MM.1S (cell line): ENCODE measurements around the gene KCNQ5.

Source experiments
- DNase-seq: peaks from one replicate; pipeline ENCODE4 v3.0.0-alpha.2; 2015
- H2AFZ ChIP-seq: fragments of 300-600 bp; sonication (generic); 2 replicates; pipeline ENCODE4 v1.6.0; 2016; ENCODE audit warnings: antibody characterized with exemption, low read length
- H3F3A ChIP-seq: fragments of 300-600 bp; sonication (generic); 2 replicates; pipeline ENCODE4 v1.6.1; 2016; ENCODE audit warnings: mild to moderate bottlenecking, antibody characterized with exemption, low read length, moderate library complexity, mixed read lengths; ENCODE audit not compliant: insufficient read depth
- H3K27ac ChIP-seq: fragments of 300-600 bp; sonication (generic); 2 replicates; pipeline ENCODE4 v1.5.1; 2016; ENCODE audit warnings: mild to moderate bottlenecking, low read length
- H3K27me3 ChIP-seq: fragments of 300-600 bp; sonication (generic); replicated peaks from 2 replicates; pipeline ENCODE4 v1.6.0; 2016; ENCODE audit warnings: low read length; ENCODE audit not compliant: insufficient read depth
- H3K36me3 ChIP-seq: fragments of 300-600 bp; sonication (generic); replicated peaks from 2 replicates; pipeline ENCODE4 v1.6.1; 2016; ENCODE audit warnings: mild to moderate bottlenecking, low read length, mixed read lengths; ENCODE audit not compliant: insufficient read depth
- H3K4me1 ChIP-seq: fragments of 300-600 bp; sonication (generic); 2 replicates; pipeline ENCODE4 v1.6.1; 2016; ENCODE audit warnings: low read length, mixed read lengths
- H3K4me2 ChIP-seq: fragments of 300-600 bp; sonication (generic); 2 replicates; pipeline ENCODE4 v1.6.0; 2016; ENCODE audit warnings: low read depth, low read length
- H3K4me3 ChIP-seq: fragments of 300-600 bp; sonication (generic); 2 replicates; pipeline ENCODE4 v1.5.1; 2016; ENCODE audit warnings: low read length, mixed read lengths
- H3K79me2 ChIP-seq: fragments of 300-600 bp; sonication (generic); 2 replicates; pipeline ENCODE4 v1.6.1; 2016; ENCODE audit warnings: mixed run types, low read length, mixed read lengths
- H3K9ac ChIP-seq: fragments of 300-600 bp; sonication (generic); 2 replicates; pipeline ENCODE4 v1.6.1; 2016; ENCODE audit warnings: low read length, mixed read lengths
- H3K9me2 ChIP-seq: fragments of 300-600 bp; sonication (generic); replicated peaks from 2 replicates; pipeline ENCODE4 v1.6.1; 2016; ENCODE audit warnings: mild to moderate bottlenecking, low read length, mixed read lengths; ENCODE audit not compliant: insufficient read depth
- H3K9me3 ChIP-seq: fragments of 300-600 bp; sonication (generic); replicated peaks from 2 replicates; pipeline ENCODE4 v1.6.1; 2016; ENCODE audit warnings: mild to moderate bottlenecking, low read length, mixed read lengths; ENCODE audit not compliant: insufficient read depth
- H4K20me1 ChIP-seq: fragments of 300-600 bp; sonication (generic); 2 replicates; pipeline ENCODE4 v1.6.1; 2016; ENCODE audit warnings: mild to moderate bottlenecking, low read length, moderate library complexity, mixed read lengths; ENCODE audit not compliant: insufficient read depth
- CTCF ChIP-seq: fragments of 300-600 bp; sonication (generic); IDR thresholded peaks from 2 replicates; pipeline ENCODE4 v1.5.1; 2016; ENCODE audit warnings: antibody characterized with exemption, low read length, mixed read lengths
- EZH2 ChIP-seq: fragments of 300-600 bp; sonication (generic); optimal IDR thresholded peaks from 2 replicates; pipeline ENCODE3; 2017; ENCODE audit warnings: low read depth, mild to moderate bottlenecking, antibody characterized with exemption, low read length, mixed read lengths
- EZH2phosphoT487 ChIP-seq: fragments of 300-600 bp; sonication (generic); IDR thresholded peaks from 2 replicates; pipeline ENCODE4 v1.6.1; 2018; ENCODE audit warnings: antibody characterized with exemption, low read length

KCNQ5 gene

DNA sequence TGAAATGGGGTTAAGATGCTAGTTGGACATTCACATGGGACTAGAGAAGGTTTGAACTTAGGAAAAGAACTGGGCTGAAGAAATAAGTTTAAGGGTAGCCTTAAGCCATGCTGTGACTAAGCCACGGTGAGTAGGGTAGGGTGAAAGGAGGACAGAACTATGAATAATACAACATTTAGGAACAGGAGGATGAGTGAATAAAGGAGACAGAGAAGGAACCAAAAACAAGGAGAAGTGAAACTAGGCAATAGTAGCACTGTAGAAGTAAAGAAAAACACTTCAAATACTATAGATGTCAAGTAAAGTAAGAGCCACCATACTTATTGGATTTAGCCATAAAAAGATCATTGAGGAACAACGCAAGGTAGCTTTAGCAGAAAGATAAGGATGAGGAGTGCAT, 111.2 kb downstream of the KCNQ5 start:
- DNase-seq = no peak
- 0 out of 2 replicates have a peak, but pooled peaks cover 6% of the 10 kb centered on the region for H3K79me2 ChIP-seq
- no peaks in the 10 kb centered on the region for H3K36me3 ChIP-seq
- TF ChIP-seq EZH2phosphoT487 (no peak), EZH2 (no peak), CTCF (no peak)
- H2AFZ ChIP-seq = no peak overlapping the region
- H3K4me3 ChIP-seq = no peak overlapping the region
- no peaks in the 10 kb centered on the region for H3K9me3 ChIP-seq
- H3K9me2 ChIP-seq = no peaks in the 10 kb centered on the region
- H3K9ac ChIP-seq = no peak overlapping the region
- H3K4me1 ChIP-seq = 0 out of 2 replicates have a peak, but pooled peaks cover 6% of the 10 kb centered on the region
- no peaks in the 10 kb centered on the region for H3K27me3 ChIP-seq
- H3K4me2 ChIP-seq = no peak overlapping the region
- H4K20me1 ChIP-seq = no peaks in the 10 kb centered on the region
- H3K27ac ChIP-seq = no peak overlapping the region
- no peaks in the 10 kb centered on the region for H3F3A ChIP-seq

- no peak overlapping the region for H2AFZ ChIP-seq
- no peak for DNase-seq
- no peak overlapping the region for H3K9ac ChIP-seq
- H3K4me1 ChIP-seq = peaks cover 8% of the 10 kb centered on the region
- no peaks in the 10 kb centered on the region for H3K36me3 ChIP-seq
- no peaks in the 10 kb centered on the region for H3K79me2 ChIP-seq
- H3K27ac ChIP-seq = no peak overlapping the region
- no peaks in the 10 kb centered on the region for H3F3A ChIP-seq
- no peak overlapping the region for H3K4me2 ChIP-seq
- no peaks in the 10 kb centered on the region for H4K20me1 ChIP-seq
- no peaks in the 10 kb centered on the region for H3K27me3 ChIP-seq
- no peak for TF ChIP-seq EZH2
- no peak for TF ChIP-seq EZH2phosphoT487
- TF ChIP-seq CTCF = no peak
- H3K9me2 ChIP-seq = no peaks in the 10 kb centered on the region
- no peak overlapping the region for H3K4me3 ChIP-seq
- no peaks in the 10 kb centered on the region for H3K9me3 ChIP-seq
Observed at GRCh38 chr6:72738091-72738490, 116.2 kb downstream of the KCNQ5 start.

- Histone ChIP-seq H3K36me3 (no peaks in the 10 kb centered on the region), H2AFZ (no peak overlapping the region), H3K4me3 (no peak overlapping the region), H4K20me1 (no peaks in the 10 kb centered on the region), H3K4me1 (peaks cover 7% of the 10 kb centered on the region), H3K27me3 (no peaks in the 10 kb centered on the region), H3K4me2 (no peak overlapping the region), H3K27ac (no peak overlapping the region), H3K9me3 (no peaks in the 10 kb centered on the region), H3K9me2 (no peaks in the 10 kb centered on the region), H3F3A (no peaks in the 10 kb centered on the region), H3K9ac (no peak overlapping the region), H3K79me2 (no peaks in the 10 kb centered on the region; the same call in 1 of the 2 replicates)
- DNase-seq = no peak
- TF ChIP-seq CTCF (no peak), EZH2 (no peak), EZH2phosphoT487 (no peak)
Observed at GRCh38 chr6:72739368-72739779, 117.5 kb downstream of the KCNQ5 start.
